ENCODE data around the gene KCTD11.
A peak's percentile ranks its signal among the peaks of the same experiment; 100 is the strongest.

The KCTD11 gene

DNA sequence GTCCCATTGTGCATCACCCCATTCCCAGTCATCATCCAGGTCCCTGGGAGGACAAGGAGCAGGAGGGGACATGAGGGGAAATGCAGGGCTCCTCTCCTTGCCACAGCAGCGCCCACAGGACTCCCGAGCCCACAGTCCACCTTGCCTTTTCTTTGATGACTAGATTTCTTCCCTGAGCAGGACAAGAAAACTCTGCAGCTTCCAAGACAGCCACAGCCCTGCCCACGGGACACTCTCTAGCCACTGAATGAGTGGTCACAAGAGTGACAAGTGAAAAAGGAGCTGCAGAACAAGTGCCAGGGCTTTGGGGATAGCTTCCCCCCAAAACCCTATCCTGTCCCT, 27.6 kb upstream of the KCTD11 start:
- Histone ChIP-seq H3K4me3 (no peak overlapping the region), H3K27ac (no peak overlapping the region)
- no peak for DNase-seq (ENCODE audit: low spot score)
- TF ChIP-seq, protein P1, sequence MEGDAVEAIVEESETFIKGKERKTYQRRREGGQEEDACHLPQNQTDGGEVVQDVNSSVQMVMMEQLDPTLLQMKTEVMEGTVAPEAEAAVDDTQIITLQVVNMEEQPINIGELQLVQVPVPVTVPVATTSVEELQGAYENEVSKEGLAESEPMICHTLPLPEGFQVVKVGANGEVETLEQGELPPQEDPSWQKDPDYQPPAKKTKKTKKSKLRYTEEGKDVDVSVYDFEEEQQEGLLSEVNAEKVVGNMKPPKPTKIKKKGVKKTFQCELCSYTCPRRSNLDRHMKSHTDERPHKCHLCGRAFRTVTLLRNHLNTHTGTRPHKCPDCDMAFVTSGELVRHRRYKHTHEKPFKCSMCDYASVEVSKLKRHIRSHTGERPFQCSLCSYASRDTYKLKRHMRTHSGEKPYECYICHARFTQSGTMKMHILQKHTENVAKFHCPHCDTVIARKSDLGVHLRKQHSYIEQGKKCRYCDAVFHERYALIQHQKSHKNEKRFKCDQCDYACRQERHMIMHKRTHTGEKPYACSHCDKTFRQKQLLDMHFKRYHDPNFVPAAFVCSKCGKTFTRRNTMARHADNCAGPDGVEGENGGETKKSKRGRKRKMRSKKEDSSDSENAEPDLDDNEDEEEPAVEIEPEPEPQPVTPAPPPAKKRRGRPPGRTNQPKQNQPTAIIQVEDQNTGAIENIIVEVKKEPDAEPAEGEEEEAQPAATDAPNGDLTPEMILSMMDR (IDR thresholded peaks at IDR 0.05) = no peak

DNA sequence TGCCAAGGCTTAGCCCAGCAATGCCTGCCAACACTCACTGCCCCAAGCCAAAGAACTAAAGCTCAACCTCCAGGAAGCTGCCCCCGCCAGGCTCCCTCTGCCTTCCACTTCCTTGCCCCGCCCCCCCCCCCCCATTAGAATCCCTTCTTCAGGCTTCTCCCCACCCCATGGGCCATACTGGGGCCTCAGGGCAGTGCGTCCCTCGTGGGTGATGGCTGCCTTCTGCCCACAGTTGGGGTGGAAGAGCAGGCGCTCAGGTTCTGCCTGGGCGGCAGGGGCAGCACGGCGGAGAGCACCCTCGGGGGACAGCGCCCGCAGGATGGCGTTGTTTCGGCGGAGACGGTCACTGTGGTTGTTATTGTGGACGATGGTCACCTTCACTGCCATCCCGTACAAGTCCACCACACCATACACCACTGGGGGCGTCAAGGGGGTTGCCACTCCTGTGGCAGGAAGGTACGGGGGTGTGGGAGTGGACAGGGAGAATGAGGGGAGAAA, 26.9 kb upstream of the KCTD11 start:
- Histone ChIP-seq H3K27ac (no peak overlapping the region), H3K4me3 (no peak overlapping the region)
- no peak for DNase-seq (ENCODE audit: low spot score)
- TF ChIP-seq, protein P1 (IDR thresholded peaks at IDR 0.05) = no peak

DNA sequence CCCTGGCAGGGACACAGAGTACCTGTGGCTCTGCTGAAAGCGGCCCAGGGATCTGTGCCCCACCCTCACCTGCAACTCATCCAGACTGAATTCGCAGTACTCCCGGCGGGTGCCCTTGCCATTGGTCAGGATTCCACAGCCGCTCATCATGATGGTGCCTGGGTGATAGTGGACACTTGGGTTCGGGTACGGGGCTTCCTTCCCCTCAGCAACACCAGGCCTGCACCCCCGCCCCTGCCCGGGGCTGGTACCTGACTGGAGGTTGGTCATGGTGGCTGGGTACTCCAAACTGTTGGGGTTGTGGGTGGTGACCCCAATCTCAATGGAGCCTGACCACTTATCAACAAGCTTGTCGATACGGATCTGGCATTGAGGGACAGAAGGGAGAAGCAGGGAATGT, 25.8 kb upstream of the KCTD11 start:
- no peak overlapping the region for H3K27ac ChIP-seq
- DNase-seq (ENCODE audit: low spot score) = no peak
- H3K4me3 ChIP-seq = no peak overlapping the region
- TF ChIP-seq, protein P1 (IDR thresholded peaks at IDR 0.05) = no peak

DNA sequence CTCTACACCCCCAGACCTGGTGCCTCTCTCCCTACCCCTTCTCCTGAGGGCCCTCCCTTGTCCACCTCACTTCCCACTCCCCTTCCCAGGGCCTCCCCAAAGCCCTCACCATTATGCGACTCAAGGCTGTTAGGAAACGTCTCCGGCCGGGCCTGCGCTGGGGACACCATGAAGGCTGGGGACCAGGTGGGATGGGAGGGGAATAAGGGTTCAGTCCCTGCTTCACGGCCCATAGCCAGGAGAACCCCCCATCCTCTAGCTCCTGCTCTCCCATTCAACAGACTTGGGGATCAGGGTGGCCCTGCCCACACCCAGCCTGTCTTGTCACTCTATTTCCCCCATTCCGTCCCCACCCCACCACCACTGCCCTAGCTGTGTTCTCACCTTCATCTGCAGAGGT, 24.9 kb upstream of the KCTD11 start:
- Histone ChIP-seq H3K4me3 (no peak overlapping the region), H3K27ac (no peak overlapping the region)
- TF ChIP-seq, protein P1 (IDR thresholded peaks at IDR 0.05) = no peak
- no peak for DNase-seq (ENCODE audit: low spot score)

GRCh38 chr17:7327501-7327900, 24.5 kb upstream of the KCTD11 start:
- TF ChIP-seq, protein P1 (IDR thresholded peaks at IDR 0.05) = no peak
- DNase-seq (ENCODE audit: low spot score) = no peak
- Histone ChIP-seq H3K4me3 (no peak overlapping the region), H3K27ac (no peak overlapping the region)

DNA sequence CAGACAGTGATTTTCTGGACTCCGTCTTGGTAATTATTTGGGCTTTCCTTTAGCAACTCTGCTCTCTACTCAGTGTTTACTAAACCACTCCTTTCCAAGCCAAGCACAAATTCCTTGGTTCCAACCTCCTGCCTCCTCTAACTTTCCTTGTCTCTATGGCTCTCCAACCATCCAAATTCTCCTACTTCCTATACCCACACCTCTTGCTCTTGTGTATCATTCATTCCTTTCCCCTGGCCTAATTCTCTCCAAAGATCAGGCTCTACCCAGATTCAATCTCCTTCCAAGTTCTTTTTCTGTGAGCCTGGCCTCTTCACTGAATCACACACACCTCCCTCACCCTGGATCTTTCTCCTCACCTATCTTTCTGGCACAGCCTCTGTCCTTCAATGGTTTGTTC, 24.0 kb upstream of the KCTD11 start:
- DNase-seq (ENCODE audit: low spot score) = no peak

DNA sequence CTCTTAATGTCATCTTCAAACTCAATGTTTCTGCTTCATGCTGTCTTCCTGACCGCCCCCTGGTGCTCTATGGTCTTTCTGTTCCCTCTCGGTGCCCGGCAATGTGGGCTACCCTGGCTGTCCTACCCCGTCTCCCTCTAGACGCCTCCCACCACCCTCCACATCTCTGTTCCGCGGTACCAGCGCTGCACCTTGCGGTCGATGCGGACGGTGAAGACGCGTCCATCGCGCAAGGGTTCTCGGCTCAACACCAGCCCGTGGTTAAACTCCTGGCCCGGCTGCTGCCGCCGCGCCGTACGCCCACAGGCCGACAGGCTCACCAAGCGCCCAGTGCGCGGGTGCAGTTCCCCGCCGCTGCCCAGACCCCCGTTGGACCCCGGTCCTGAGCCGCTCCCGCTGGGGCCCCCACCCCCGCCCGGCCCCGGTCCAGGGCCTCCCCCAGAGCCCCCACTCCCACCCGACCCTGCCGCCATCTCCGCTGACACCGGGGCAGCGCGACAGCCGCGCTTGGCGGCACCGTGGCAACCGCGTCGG, 23.1 kb upstream of the KCTD11 start, which contains the start of gene NEURL4:
Gene NEURL4 (minus strand): TSS at position 496 of the 534 bp plus-strand sequence. CDS start 23 bp downstream, at position 473.
- TF ChIP-seq, protein P1 (IDR thresholded peaks at IDR 0.05) = no peak
- no peak for DNase-seq (ENCODE audit: low spot score)
- peak within 1 kb of the TSS; percentile 90 to 97 for H3K27ac ChIP-seq
- peak within 1 kb of the TSS; percentile 81 for H3K4me3 ChIP-seq

More for the DNA sequence above, 24.0 kb upstream of the KCTD11 start:
- H3K4me3 ChIP-seq = no peak overlapping the region
- TF ChIP-seq, protein P1 (IDR thresholded peaks at IDR 0.05) = no peak
- no peak overlapping the region for H3K27ac ChIP-seq

Measured in coronary artery (tissue), 2 donors.